T-helper 1 cell treated with Interleukin-12 subunit alpha and Interleukin-12 subunit beta and Interleukin-4 antibody, amounts not matched to agents 30 μg/mL and 1 μg/mL, for 36 hours (primary cell): Measurements from ENCODE around the gene C4orf50.
"Not testable (repeated sequence)": the region's sequence is repeated elsewhere in the genome, so short reads cannot be mapped to it uniquely, and the experiment has no call there.

Source experiments
- H3K27ac Mint-ChIP-seq: one replicate; pipeline ENCODE4 v1.8.0; 2021; ENCODE audit warnings: mild to moderate bottlenecking, mixed read lengths
- H3K27me3 Mint-ChIP-seq: one replicate; pipeline ENCODE4 v1.8.0; 2021; ENCODE audit warnings: low read depth, mixed read lengths
- H3K36me3 Mint-ChIP-seq: one replicate; pipeline ENCODE4 v1.8.0; 2021; ENCODE audit warnings: low read depth, mixed read lengths
- H3K4me1 Mint-ChIP-seq: one replicate; pipeline ENCODE4 v1.8.0; 2021; ENCODE audit warnings: low read depth, mixed read lengths
- H3K4me3 Mint-ChIP-seq: one replicate; pipeline ENCODE4 v1.8.0; 2021; ENCODE audit warnings: mild to moderate bottlenecking, moderate library complexity, mixed read lengths
- H3K9me3 Mint-ChIP-seq: one replicate; pipeline ENCODE4 v1.8.0; 2021; ENCODE audit warnings: mixed read lengths

C4orf50 gene

GRCh38 chr4:6017030-6017429 lies 1.2 kb downstream of the C4orf50 start:
- Mint-ChIP-seq H3K9me3 (no peaks in the 10 kb centered on the region), H3K36me3 (no peaks in the 10 kb centered on the region), H3K27ac (no peak overlapping the region)

DNA sequence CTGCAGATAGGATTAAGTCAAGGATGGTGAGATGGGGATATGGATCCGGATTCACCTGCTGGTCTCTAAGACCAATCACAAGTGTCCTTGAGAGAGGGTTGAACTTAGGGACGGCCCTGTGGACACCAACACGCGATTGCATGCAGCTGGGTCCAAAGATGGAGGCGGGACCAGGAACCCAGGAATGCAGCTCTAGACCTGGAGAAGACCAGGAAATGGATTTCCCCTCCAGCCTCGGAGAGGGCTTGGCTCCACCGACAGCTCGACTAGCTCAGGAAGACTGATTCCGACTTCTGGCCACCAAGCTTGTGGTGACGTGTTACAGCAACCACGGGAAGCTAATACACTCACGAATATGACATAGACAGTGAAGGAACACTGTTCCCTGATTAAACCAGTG lies 4.7 kb downstream of the C4orf50 start:
- H3K36me3 Mint-ChIP-seq: no peaks in the 10 kb centered on the region
- H3K27ac Mint-ChIP-seq: no peak overlapping the region
- H3K27me3 Mint-ChIP-seq: peaks cover 7% of the 10 kb centered on the region
- no peak overlapping the region for H3K4me3 Mint-ChIP-seq
- H3K4me1 Mint-ChIP-seq: no peaks in the 10 kb centered on the region
- no peaks in the 10 kb centered on the region for H3K9me3 Mint-ChIP-seq

More at GRCh38 chr4:6017030-6017429, 1.2 kb downstream of the C4orf50 start:
- no peaks in the 10 kb centered on the region for H3K27me3 Mint-ChIP-seq
- H3K4me1 Mint-ChIP-seq: peaks cover 3% of the 10 kb centered on the region
- H3K4me3 Mint-ChIP-seq: no peak overlapping the region

GRCh38 chr4:6012200-6012599 lies 6.0 kb downstream of the C4orf50 start:
- no peak overlapping the region for H3K27ac Mint-ChIP-seq
- no peaks in the 10 kb centered on the region for H3K4me1 Mint-ChIP-seq
- H3K36me3 Mint-ChIP-seq: no peaks in the 10 kb centered on the region
- H3K4me3 Mint-ChIP-seq: no peak overlapping the region
- H3K27me3 Mint-ChIP-seq: peaks cover 10% of the 10 kb centered on the region
- no peaks in the 10 kb centered on the region for H3K9me3 Mint-ChIP-seq

GRCh38 chr4:6011686-6012085 lies 6.5 kb downstream of the C4orf50 start:
- Mint-ChIP-seq H3K27me3 (peaks cover 10% of the 10 kb centered on the region), H3K27ac (no peak overlapping the region), H3K4me1 (no peaks in the 10 kb centered on the region), H3K9me3 (no peaks in the 10 kb centered on the region), H3K36me3 (peaks cover 1% of the 10 kb centered on the region), H3K4me3 (no peak overlapping the region)

GRCh38 chr4:6011271-6011671 lies 7.0 kb downstream of the C4orf50 start:
- Mint-ChIP-seq H3K4me3 (no peak overlapping the region), H3K4me1 (no peaks in the 10 kb centered on the region), H3K27ac (no peak overlapping the region), H3K36me3 (peaks cover 1% of the 10 kb centered on the region), H3K9me3 (no peaks in the 10 kb centered on the region), H3K27me3 (peaks cover 10% of the 10 kb centered on the region)

DNA sequence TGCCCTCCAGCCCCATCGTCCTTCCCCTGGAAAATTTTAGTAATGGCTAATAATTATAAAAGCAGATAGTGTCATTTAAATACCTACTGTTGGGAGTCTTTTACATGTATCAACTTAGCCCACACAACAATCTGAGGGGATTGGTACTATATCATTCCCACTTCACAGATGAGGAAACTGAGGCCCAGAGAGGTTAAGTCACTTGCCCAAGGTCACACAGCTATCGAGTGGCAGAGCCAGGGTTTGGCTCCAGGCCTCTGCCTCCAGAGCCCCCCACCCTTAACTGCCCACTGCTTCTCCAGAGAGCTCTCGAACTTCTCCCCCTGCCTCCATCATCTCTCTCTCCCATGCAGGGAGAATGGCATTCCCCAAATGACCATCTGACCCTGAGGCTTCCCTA lies 7.4 kb downstream of the C4orf50 start:
- H3K9me3 Mint-ChIP-seq: no peaks in the 10 kb centered on the region
- H3K27ac Mint-ChIP-seq: no peak overlapping the region
- H3K36me3 Mint-ChIP-seq: peaks cover 1% of the 10 kb centered on the region
- no peak overlapping the region for H3K4me3 Mint-ChIP-seq
- H3K4me1 Mint-ChIP-seq: no peaks in the 10 kb centered on the region
- H3K27me3 Mint-ChIP-seq: peaks cover 11% of the 10 kb centered on the region

- Mint-ChIP-seq H3K36me3 (peaks cover 1% of the 10 kb centered on the region), H3K4me3 (no peak overlapping the region), H3K27ac (no peak overlapping the region), H3K27me3 (peaks cover 14% of the 10 kb centered on the region), H3K9me3 (no peaks in the 10 kb centered on the region), H3K4me1 (no peaks in the 10 kb centered on the region)
These were observed 8.8 kb downstream of the C4orf50 start for GRCh38 chr4:6009452-6009851.

DNA sequence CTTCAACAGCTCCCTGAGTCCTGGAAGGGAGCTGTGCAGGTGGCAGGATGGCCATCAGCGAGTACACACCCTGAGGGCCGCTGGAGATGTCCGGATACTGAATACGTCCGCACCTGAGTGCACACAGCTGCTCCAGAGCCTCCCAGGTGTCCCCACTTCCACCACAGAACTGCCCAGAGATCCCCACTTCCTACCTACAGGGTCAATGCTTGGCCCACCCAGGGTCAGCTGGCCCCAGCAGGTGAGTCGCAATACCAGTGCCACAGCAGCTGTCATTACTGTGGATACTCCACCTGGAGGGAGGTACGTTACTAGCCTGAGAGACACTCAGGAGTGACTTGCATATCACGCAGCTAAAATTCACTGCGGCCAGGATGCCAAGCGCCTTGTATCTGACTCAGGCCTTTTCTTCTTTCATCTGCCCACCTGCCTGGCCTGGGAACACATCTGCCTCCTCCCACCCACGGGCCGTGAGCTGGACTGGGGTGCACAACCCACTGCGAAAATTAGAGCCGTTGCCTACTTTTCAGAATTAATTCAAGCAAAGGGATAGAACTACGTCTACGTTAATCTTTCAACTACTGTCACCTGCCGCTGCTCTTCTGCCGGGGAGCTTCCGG lies 9.4 kb downstream of the C4orf50 start:
- H3K4me3 Mint-ChIP-seq: no peak overlapping the region

GRCh38 chr4:6008092-6008551 lies 10.1 kb downstream of the C4orf50 start:
- Mint-ChIP-seq H3K4me3 (no peak overlapping the region), H3K9me3 (no peaks in the 10 kb centered on the region), H3K36me3 (peaks cover 1% of the 10 kb centered on the region), H3K4me1 (no peaks in the 10 kb centered on the region), H3K27me3 (peaks cover 14% of the 10 kb centered on the region), H3K27ac (no peak overlapping the region)

More for the DNA sequence above, 9.4 kb downstream of the C4orf50 start:
- Mint-ChIP-seq H3K27ac (no peak overlapping the region), H3K36me3 (peaks cover 1% of the 10 kb centered on the region), H3K27me3 (peaks cover 14% of the 10 kb centered on the region), H3K9me3 (no peaks in the 10 kb centered on the region), H3K4me1 (no peaks in the 10 kb centered on the region)

- no peak overlapping the region for H3K27ac Mint-ChIP-seq
- peaks cover 9% of the 10 kb centered on the region for H3K27me3 Mint-ChIP-seq
- H3K36me3 Mint-ChIP-seq: peaks cover 1% of the 10 kb centered on the region
- no peak overlapping the region for H3K4me3 Mint-ChIP-seq
- H3K4me1 Mint-ChIP-seq: no peaks in the 10 kb centered on the region
- no peaks in the 10 kb centered on the region for H3K9me3 Mint-ChIP-seq
These were observed 13.1 kb downstream of the C4orf50 start for GRCh38 chr4:6005175-6005574.

- H3K27me3 Mint-ChIP-seq, H3K4me1 Mint-ChIP-seq, H3K4me3 Mint-ChIP-seq, H3K27ac Mint-ChIP-seq, H3K9me3 Mint-ChIP-seq, H3K36me3 Mint-ChIP-seq: not testable (repeated sequence)
These were observed 14.7 kb downstream of the C4orf50 start for GRCh38 chr4:6003485-6003884.

DNA sequence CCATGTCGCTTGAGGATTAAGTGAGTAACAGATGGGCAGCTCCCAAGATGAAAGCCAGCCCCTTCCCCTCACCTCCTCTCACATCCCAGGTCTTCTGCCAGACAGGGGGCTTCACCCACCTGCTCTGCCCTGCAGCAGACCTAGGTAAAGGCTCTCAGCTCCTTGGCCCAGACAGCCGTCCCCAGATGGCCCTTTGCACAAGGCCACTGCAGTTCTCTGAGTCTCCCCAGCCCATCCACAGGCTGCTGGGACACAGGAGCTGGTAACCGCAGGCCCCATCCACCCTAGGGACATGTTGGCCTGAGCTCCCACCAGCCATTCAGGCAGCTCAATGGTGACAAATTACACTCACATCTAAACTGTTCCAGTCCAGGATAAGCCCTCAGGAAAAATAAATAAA lies 15.3 kb downstream of the C4orf50 start:
- no peak overlapping the region for H3K4me3 Mint-ChIP-seq
- peaks cover 7% of the 10 kb centered on the region for H3K27me3 Mint-ChIP-seq
- H3K9me3 Mint-ChIP-seq: no peaks in the 10 kb centered on the region
- peaks cover 3% of the 10 kb centered on the region for H3K4me1 Mint-ChIP-seq
- no peak overlapping the region for H3K27ac Mint-ChIP-seq
- peaks cover 1% of the 10 kb centered on the region for H3K36me3 Mint-ChIP-seq

- Mint-ChIP-seq H3K36me3 (peaks cover 1% of the 10 kb centered on the region), H3K27ac (no peak overlapping the region), H3K4me1 (peaks cover 3% of the 10 kb centered on the region), H3K4me3 (no peak overlapping the region), H3K9me3 (no peaks in the 10 kb centered on the region), H3K27me3 (peaks cover 7% of the 10 kb centered on the region)
These were observed 15.8 kb downstream of the C4orf50 start for GRCh38 chr4:6002492-6002833.

- Mint-ChIP-seq H3K4me3 (no peak overlapping the region), H3K4me1 (peaks cover 3% of the 10 kb centered on the region), H3K27ac (no peak overlapping the region), H3K27me3 (peaks cover 8% of the 10 kb centered on the region), H3K9me3 (no peaks in the 10 kb centered on the region), H3K36me3 (peaks cover 1% of the 10 kb centered on the region)
These were observed 16.3 kb downstream of the C4orf50 start for GRCh38 chr4:6001680-6002491.

- H3K27me3 Mint-ChIP-seq: peaks cover 6% of the 10 kb centered on the region
- no peak overlapping the region for H3K4me3 Mint-ChIP-seq
- peaks cover 11% of the 10 kb centered on the region for H3K4me1 Mint-ChIP-seq
- no peaks in the 10 kb centered on the region for H3K36me3 Mint-ChIP-seq
- H3K9me3 Mint-ChIP-seq: no peaks in the 10 kb centered on the region
- no peak overlapping the region for H3K27ac Mint-ChIP-seq
These were observed 18.3 kb downstream of the C4orf50 start for GRCh38 chr4:5999830-6000365.
